RKO (cell line): ENCODE results near the gene RASA2.
"Not testable (repeated sequence)": the region's sequence is repeated elsewhere in the genome, so short reads cannot be mapped to it uniquely, and the experiment has no call there.

Source experiments
- DNase-seq: peaks from one replicate; pipeline ENCODE4 v3.0.0-alpha.2; 2016; ENCODE audit warnings: low spot score

RASA2 gene

DNA sequence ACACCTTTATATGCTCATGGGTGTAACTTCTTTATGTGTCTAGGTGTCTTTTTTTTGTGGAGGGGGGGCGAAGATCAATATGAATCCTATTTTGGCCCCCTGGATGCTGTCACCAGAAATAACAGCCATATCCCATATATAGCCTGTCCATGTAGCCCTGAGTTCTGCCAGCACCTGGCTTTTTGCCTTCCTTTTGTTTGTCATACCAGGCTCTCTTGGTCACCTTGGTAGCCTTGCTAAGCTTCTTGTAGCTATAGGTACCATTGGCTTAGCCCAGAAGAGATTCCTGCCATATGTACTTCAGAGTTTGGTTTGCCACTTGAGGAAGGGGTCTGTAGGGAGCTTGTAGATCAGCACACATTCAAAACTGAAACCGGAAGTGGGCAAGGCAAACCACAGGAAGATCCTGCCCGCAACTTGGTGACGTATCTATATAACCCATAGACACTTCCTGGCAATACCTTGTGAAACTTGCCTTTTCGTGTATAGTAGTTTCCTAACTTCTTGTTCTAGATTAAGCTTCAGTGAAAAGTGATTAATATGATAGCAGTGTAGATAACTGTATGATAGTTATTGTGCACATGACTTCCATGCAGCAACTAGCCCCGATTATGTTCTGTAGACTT, 11.9 kb downstream of the RASA2 start:
- no peak for DNase-seq

DNA sequence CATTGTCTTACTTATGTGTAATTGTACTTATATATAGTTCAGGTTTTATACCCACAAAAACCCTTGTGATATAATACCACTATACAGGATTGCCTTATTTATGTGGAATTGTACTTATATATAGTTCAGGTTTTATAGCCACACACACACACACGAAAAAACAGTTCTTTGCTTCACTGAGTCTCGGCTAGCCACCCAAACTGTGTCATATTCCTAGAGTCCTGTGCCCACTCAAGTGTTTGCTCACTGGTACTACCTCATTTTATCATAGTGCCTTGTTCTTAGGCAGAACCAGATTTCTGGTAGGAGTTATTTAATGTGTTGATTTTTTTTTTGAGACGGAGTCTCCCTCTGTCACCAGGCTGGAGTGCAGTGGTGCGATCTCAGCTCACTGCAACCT, 12.5 kb downstream of the RASA2 start:
- no peak for DNase-seq

DNA sequence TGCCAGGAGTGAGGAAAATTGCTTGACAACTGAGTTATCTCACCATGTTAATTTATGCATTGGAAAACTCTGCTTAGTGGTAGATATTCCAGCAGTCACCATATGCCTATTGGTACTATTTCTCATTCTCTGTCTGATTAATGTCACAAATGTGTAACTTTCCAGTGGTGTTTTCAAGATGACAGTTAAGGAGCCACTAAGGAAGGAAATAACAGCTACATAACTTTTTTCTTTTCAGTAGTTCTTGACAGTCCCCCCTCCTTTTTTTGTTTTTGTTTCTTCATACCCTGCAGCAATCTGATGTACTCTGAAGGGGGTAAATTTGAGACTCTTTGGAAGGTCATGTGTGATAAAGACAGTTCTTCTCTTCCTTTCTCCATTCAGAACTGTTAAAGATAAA, 13.1 kb downstream of the RASA2 start:
- DNase-seq: no peak

DNA sequence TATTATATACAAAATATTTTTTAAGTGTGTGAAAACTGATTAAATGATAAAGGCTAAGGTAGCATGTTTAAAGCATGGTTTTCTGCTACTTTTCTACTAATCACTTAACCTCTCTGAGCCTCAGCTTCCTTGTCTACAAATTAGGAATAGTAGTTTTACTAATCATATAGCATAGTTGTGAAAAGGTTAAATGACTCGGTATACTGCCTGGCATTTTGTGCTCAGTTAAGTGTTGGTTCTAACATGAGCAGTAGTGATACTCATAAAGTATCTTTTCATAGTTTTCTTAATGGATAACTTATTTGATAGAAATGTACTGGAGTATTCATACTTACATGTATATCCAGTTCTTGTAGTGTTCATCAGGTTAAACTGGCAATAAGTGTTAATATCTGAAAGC, 13.6 kb downstream of the RASA2 start:
- no peak for DNase-seq

DNA sequence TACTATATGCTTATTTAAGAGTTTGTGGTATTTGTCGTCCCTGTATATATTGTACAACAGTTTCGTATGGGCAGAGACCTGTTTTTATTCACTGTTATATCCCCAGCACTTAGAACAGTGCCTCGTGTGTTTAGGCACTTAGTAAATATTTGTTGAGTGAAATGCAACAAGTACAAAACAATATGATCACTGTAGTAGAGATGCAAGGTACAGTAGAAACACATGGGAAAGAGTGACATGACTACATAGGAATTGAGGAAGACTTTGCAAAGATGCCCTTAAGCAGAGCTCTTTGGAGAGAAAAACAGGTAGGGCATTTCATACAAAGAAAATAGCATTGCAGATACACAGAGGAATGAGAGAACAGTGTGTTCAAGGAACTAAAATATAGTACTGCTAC, 18.3 kb downstream of the RASA2 start:
- no peak for DNase-seq

DNA sequence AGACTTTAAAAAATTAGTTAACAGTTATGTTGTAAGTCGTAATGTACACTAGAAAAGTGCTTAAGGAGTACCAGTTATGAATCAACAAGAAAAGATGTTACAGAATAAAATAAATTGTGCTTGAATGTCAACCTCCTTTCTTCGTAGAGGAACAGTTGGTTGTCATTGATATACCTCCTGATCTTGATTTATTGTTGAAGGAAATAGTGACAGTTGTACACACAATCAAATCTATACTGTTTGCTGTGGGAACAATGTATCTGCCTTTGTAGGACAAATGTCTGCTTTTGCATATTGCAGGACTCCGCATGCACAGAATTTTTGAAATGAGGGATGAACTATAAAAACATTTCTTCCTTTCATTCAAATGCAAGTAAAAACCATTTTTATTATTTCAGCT, 19.2 kb downstream of the RASA2 start:
- DNase-seq: no peak

DNA sequence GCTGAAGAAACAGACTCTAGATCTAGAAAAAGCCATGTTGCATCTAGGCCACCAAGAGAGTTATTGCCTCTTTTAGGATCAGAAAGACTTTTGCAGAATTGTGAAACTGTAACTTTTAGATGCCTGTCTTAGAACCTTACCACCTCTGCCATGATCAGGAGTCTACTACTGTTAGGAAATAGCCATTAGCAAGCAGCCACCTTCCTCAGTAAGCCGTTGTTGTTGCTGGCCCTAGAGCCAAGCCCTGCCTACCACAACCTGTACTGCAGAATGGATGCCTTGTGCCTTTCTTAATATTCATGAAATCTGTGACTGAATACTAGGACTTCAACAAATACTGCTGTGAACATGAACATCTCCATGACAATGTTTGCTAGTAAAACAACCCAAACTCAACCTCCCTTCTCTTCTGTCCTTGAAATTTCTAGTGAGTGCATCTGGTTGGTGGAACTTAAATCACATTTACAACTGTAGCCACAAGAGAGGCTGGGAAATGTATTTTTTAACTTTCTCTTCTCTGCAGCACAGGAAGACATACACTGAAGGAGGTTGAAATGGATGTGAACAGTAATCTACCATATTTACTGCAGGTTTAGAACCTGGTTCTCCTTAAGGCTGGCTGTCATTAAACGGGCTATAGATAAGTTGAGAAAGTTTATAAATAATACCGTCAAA, 20.7 kb downstream of the RASA2 start:
- DNase-seq: no peak

DNA sequence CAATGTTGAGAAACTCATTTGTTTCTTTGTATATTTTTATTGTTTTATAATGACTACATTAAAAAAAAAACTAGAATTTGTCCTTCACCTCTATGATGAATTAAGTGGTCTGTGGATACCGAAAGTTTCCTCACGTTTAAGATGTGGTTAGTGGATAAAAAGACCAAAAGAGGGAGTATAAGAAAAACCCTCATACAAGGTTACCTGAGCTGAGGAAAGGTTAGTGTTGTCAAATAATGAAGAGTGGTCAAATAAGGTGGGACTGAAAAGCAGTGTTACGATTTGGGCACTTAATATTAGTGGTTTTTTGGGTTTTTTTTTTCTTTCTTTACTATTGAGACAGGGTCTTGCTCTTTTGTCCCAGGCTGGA, 21.2 kb downstream of the RASA2 start:
- DNase-seq: no peak

DNA sequence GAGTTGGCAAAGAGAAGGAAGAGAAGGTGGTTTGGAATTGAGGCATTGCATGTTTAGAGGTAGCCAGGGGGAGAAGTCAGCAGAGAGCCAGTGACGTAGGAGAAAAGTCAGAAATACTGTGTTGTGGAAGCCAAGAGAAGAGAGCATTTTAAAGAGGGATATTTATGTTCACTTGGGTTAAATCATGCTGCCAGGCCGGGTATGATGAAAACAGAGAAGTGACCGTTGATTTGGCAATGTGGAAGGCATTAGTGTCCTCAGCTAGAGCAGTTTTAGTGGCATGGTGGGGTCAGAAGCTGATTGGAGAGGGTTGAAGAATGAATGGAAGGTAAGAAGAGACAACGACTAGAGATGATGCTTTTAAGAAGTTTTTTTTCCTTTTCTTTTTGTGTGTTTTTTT, 24.5 kb downstream of the RASA2 start:
- no peak for DNase-seq

DNA sequence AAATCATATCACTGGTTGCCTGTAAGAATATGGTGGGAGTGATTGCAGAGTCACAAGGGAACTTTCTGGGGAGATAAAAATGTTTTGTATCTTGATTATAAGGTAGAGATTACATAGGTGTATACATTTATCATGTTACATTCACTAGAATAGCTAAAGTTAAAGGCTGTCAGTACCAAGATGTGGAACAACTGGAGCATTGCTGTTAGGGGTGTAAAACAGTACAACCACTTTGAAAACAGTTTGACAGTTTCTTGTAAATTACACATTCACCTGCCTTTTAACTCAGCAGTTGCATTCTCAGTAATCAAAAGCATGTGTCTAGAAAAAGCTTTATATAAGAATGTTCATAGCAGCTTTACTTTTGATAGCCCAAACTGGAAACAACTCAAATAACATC, 27.6 kb downstream of the RASA2 start:
- no peak for DNase-seq

DNA sequence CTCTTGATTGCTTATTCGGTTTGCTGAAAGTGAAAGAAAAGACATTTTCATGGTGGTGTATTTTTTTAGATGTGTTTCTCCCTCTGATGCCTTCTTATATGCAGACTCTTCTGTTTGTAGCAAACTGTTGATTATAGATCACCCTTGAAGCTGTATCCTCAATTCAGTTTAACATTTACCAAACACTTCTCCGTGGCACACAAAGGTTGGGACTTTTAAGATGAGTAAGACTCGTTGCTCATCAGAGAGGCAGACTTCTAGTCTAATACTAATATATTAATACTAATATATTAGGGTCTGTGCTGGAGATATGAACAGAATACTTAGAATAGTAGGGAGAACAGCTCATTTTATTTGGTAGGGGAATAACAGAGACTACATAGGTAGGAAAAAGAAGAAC, 32.8 kb downstream of the RASA2 start:
- no peak for DNase-seq

DNA sequence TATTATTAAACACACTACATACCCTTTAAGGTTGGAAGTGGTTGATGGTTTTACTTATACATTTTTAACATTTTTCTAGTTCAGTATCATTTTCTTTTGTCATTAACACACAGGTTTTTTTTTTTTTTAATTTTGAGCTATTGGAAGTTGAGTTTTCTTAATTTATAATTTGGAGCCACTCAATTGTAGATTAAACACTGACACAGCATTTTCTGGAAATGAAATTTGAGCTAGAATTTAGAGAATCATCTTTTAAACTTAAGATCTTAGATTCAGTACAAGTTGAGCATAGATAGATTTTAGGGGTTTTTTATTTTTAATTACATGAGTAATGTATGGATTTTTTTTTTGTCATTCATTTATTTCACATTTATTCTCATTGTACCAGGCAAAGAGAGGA, 35.0 kb downstream of the RASA2 start:
- no peak for DNase-seq

DNA sequence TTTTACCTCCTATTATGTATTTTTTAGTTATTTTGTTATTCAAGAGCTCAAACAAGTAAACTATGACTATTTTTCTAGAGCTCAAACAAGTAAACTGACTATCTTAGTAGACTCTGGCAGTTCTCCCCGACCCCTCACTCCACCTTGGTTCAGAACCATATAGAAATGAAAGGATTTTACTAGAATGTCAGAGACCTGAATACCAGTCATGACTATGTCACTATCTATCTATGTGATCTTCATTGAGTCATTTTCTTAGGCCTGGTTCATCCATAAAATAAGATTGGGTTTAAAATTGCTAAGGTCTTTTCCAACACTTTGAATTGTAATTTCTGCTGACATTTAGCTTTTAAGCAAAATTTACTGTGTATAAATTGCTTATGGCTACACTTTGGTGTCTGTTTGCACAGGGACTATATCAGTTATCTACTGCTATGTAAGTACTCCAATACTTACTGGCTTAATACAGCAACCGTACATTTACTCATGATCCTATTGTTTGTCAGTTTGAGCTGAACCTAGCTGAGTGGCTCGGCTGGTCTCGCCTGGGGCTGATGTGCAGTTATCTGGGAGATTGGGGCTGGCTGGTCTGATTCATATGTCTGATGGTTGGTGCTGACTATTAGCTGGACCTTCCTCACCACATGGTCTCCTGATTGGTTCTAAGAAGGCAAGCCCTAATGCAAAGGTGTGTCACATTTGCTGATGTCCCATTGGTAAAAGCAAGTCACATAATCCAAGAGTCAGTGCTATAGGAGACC, 37.0 kb downstream of the RASA2 start:
- DNase-seq: no peak

DNA sequence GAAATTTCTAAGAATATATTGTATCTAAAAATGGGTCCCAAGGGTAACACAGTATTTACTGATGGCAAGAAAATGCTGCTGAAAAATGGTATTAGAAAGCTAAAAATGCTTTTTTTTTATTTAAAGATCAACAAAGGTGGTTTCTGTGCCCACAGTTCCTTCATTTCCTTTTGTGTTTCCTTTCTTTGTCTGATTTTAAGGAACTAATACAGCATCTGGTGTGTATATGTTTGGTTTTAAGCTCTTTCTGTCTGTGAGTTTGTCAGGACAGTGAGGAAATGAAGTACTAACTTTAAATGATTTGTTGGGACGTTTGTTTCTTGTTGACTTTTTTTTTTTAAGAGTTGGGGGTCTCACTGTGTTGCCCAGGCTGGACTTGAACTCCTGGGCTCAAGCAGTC, 38.2 kb downstream of the RASA2 start:
- DNase-seq: no peak

DNA sequence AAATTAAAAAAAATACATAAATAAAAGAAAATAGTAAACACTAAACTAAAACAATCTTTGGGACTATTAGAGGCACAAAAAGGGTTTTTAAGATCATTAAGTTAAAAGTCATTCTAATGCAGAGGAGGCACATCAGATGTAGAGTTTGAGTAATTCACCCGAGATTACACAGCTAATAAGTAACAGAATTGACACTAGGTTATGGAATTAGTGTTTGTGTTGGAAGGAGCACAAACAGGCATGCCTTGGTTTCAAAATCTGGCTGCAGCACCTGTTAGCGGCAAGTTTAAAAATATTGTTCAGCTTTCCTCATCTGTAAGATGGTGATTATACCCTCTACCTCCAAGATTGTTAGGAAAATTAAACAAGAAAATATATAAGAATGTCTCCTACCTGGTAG, 39.0 kb downstream of the RASA2 start:
- DNase-seq: no peak

DNA sequence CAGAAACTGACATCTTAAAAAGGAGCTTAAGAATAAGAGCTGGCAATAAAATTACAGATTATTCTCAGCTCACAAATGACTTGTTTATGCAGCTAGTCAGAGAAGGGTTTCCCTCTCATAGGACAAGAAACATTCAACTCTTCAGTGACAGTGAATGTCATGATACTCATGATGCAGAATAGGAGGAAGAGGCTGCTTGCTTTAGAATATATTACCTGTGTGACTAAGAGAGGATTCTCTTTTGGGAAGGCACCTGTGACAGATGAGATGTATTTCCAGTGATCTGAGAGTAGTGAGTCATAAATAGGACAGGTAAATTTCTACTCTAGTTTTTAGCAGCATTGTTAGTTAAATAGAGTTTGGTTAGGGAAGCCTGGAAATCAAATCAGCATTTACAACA, 39.9 kb downstream of the RASA2 start:
- DNase-seq: no peak

DNA sequence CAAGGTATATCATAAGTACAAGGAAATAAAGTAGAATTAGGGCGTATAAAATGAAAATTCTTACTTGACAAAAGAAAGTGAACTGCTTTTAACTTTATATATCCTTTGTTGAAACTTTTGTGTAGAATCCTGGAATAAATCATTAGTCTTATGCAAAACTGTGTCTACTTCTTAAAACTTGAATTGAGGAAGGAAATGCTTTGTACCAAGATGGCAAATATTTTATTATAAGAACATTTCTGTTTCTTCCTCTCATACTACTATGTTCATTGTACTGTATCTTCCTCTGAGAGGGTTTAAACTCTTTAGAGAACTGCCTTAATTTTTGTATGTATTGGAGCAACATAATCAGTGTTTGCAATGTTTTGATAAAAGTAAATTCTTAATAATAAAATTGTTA, 42.0 kb downstream of the RASA2 start:
- DNase-seq: no peak

DNA sequence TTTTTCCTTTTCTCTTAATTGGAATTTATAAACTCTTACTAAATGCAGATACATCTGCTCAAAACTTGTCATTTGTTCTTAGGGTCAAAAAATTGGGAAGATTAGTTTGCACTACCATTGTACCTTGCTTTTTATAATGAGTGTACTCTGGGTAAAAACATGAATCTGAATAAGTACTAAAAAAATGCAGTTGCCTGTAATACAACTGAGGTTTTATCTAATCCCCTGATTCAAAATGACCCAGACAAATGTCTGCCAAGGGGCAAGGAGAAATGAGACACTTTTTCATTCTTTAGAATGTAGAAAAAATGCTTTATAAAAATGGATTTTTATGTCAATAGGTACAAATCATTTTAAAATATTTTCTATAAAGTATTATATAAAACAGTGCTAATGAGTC, 42.4 kb downstream of the RASA2 start:
- no peak for DNase-seq

DNA sequence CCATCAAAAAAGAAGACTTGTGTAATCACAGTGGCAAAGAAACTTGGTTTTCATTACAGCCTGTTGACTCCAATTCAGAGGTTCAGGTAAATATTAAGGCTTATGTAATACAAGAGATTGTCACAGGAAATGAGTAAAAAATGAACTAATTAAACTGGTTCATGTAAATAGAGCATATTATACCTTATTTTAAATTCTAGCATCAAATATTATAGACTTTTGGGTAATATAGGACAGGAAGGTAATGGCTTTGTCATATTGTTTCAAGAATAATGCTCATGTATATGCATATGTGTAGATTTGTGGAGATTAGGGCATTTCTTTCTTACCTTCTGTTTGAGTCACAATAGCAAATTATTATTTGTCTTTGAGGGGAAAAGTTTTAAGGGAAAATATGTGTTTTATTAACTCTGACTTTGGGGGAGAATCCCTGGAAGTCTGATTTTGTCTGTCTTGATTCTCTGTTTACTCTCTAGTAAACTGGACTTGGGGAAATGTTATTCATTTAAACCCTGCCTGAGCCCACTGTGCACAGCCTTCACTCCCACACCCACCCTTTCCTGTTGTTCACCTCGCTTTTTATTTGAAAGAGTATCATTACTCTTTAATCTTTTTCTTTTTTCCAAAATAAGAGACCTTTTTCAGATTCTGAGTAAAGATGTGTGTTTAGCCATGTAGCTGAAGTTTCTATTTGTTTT, 43.0 kb downstream of the RASA2 start:
- no peak for DNase-seq

DNA sequence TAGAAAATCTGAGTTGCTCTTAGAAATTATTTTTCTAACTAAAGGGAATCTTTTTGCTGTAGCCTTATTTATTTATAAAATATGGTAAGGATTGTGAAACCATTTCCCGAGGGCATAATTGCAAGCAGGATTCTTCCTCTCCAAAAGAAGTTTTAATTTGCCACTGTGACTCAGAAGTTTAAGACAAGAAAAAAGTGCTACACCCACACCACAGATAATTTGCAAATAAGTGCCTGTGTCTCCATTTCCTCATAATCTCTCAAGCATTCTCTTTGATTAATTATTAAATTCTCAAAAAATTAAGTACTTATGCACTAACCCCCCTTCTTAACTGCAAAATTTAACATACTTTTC, 43.6 kb downstream of the RASA2 start:
- no peak for DNase-seq

DNA sequence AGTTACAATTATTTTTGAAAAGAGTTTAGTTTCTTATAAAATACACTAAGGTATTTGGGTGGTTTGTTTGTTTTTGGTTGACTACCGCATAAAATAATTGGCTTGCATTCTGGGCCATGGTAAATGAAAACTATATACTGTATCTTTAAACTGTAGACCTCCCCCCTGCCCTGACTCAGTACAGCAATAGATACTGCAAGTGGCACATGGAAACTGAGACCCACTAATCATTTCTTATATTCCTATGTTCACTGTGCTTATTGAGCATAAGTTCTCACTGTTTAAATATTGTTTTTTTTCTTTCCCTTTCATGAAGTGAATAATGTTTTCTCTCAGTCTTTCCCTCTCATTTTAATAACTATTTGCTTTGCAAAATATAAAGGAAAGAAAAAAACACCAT, 45.8 kb downstream of the RASA2 start:
- DNase-seq: no peak

DNA sequence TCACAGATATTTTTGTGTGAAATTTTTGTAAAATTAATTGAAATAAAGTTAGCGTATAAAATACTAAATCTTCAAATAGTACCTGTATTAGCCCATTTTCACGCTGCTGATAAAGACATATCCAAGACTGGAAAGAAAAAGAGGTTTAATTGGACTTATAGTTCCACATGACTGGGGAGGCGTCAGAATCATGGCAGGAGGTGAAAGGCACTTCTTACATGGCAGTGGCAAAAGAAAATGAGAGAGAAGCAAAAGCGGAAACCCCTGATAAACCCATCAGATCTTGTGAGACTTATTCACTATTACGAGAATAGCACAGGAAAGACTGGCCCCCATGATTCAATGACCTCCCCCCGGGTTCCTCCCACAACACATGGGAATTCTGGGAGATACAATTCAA, 49.2 kb downstream of the RASA2 start:
- DNase-seq: not testable (repeated sequence)

DNA sequence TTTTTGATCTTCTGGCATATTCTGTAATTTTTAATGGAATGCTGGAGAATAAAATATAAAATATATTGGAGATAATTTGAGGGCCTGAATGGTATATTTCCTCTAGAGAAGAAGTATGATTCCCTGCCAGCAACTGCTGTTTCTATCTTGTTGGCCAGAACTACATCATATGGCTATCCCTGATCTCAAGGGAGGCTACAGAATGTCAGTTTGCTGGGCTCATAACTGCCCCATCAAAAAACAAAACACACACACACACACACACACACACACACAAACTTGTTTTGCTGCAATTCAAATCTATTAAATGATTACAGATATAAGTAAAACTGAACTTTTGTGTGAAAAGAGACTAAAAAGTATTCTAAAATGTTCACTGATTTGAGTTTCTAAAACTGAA, 51.0 kb downstream of the RASA2 start:
- no peak for DNase-seq
